ENCODE measurements around the gene EEF2K. TPM values are rescaled to one million over a fixed set of nuclear protein-coding genes. Genes with fewer than 3 reads are reported as not detected.

Gene EEF2K
- polyA plus RNA-seq, 3 donors: 0.85 to 6.5 (median 1.7) TPM

- no peak overlapping the region for H3K27ac ChIP-seq (ENCODE audit: low read depth in 1 of 2, low read length in 2 of 2)
- intact Hi-C loops (cut with micrococcal nuclease): loop anchor here (5.0 to 10.0 kb wide), 2 partner anchors 35 to 637 kb away; partner anchors contain the start of gene IGSF6 (in 2 of the 2)
- no peak for TF ChIP-seq CTCF (IDR thresholded peaks at IDR 0.05)
- 93% methylated on average over 2 of the region's 4 CpGs for WGBS (ENCODE audit: insufficient coverage)
- no peak overlapping the region for H3K4me3 ChIP-seq (replicated peaks in 1 of 3; ENCODE audit: low read depth in 2 of 3, low read length in 3 of 3)
- H3K27me3 ChIP-seq (ENCODE audit: control insufficient read depth in 2 of 2, insufficient read depth in 2 of 2, low read length in 2 of 2): no peaks in the 10 kb centered on the region
- no peaks in the 10 kb centered on the region for H3K36me3 ChIP-seq (replicated peaks in 1 of 2; ENCODE audit: control insufficient read depth in 1 of 2, insufficient read depth in 2 of 2, low read length in 2 of 2)
- no peaks in the 10 kb centered on the region for H4K20me1 ChIP-seq (ENCODE audit: insufficient read depth, low read length)
- H2AFZ ChIP-seq (ENCODE audit: insufficient read depth, low read depth, low read length, poor library complexity, severe bottlenecking): no peak overlapping the region
- H3K9ac ChIP-seq (ENCODE audit: insufficient read depth, low read length, poor library complexity, severe bottlenecking): no peak overlapping the region
- H3K4me1 ChIP-seq (ENCODE audit: control insufficient read depth in 1 of 2, insufficient read depth in 2 of 2, low read length in 2 of 2): peaks cover 8 to 9% of the 10 kb centered on the region in 2 donors
- no peak overlapping the region for H3K4me2 ChIP-seq (replicated peaks; ENCODE audit: extremely low read depth, low read length, poor library complexity, severe bottlenecking)
- no peak overlapping the region for H3K27ac Mint-ChIP-seq
- H3K27me3 Mint-ChIP-seq (ENCODE audit: low read depth in 3 of 3): peaks cover 0 to 4% (median 0%) of the 10 kb centered on the region in 3 donors
- no peaks in the 10 kb centered on the region for H3K9me3 ChIP-seq (replicated peaks in 1 of 2; ENCODE audit: control insufficient read depth in 1 of 2, insufficient read depth in 1 of 2, low read length in 2 of 2)
- H3K4me1 Mint-ChIP-seq: peaks cover 5% of the 10 kb centered on the region
- no peaks in the 10 kb centered on the region for H3K9me3 Mint-ChIP-seq
- no peak for DNase-seq
- no peaks in the 10 kb centered on the region for H3K79me2 ChIP-seq (ENCODE audit: insufficient read depth, low read length)
- H3K36me3 Mint-ChIP-seq: no peaks in the 10 kb centered on the region
- no peak overlapping the region for H3K4me3 Mint-ChIP-seq
These were observed 85.8 kb downstream of the EEF2K start for GRCh38 chr16:22291860-22292318.

- no peaks in the 10 kb centered on the region for H3K9me3 ChIP-seq (replicated peaks in 1 of 2; ENCODE audit: control insufficient read depth in 1 of 2, insufficient read depth in 1 of 2, low read length in 2 of 2)
- H3K4me2 ChIP-seq (replicated peaks; ENCODE audit: extremely low read depth, low read length, poor library complexity, severe bottlenecking): no peak overlapping the region
- H3K9me3 Mint-ChIP-seq: no peaks in the 10 kb centered on the region
- intact Hi-C loops (cut with micrococcal nuclease): loop anchor here (5.0 to 10.0 kb wide), 2 partner anchors 35 to 638 kb away; partner anchors contain the start of gene IGSF6 (in 2 of the 2)
- H4K20me1 ChIP-seq (ENCODE audit: insufficient read depth, low read length): no peaks in the 10 kb centered on the region
- H3K79me2 ChIP-seq (ENCODE audit: insufficient read depth, low read length): peaks cover under 1% of the 10 kb centered on the region
- peaks cover 5% of the 10 kb centered on the region for H3K4me1 Mint-ChIP-seq
- no peak overlapping the region for H2AFZ ChIP-seq (ENCODE audit: insufficient read depth, low read depth, low read length, poor library complexity, severe bottlenecking)
- H3K4me3 Mint-ChIP-seq: no peak overlapping the region
- no peak for DNase-seq
- no peak overlapping the region for H3K27ac ChIP-seq (ENCODE audit: low read depth in 1 of 2, low read length in 2 of 2)
- peaks cover 0 to 4% (median 0%) of the 10 kb centered on the region in 3 donors for H3K27me3 Mint-ChIP-seq (ENCODE audit: low read depth in 3 of 3)
- no peak overlapping the region for H3K27ac Mint-ChIP-seq
- no peak overlapping the region for H3K9ac ChIP-seq (ENCODE audit: insufficient read depth, low read length, poor library complexity, severe bottlenecking)
- H3K36me3 ChIP-seq (replicated peaks in 1 of 2; ENCODE audit: control insufficient read depth in 1 of 2, insufficient read depth in 2 of 2, low read length in 2 of 2): no peaks in the 10 kb centered on the region
- H3K27me3 ChIP-seq (ENCODE audit: control insufficient read depth in 2 of 2, insufficient read depth in 2 of 2, low read length in 2 of 2): no peaks in the 10 kb centered on the region
- no peaks in the 10 kb centered on the region for H3K36me3 Mint-ChIP-seq
- H3K4me1 ChIP-seq (ENCODE audit: control insufficient read depth in 1 of 2, insufficient read depth in 2 of 2, low read length in 2 of 2): peaks cover 8 to 9% of the 10 kb centered on the region in 2 donors
- no peak overlapping the region for H3K4me3 ChIP-seq (replicated peaks in 1 of 3; ENCODE audit: low read depth in 2 of 3, low read length in 3 of 3)
- TF ChIP-seq CTCF (IDR thresholded peaks at IDR 0.05): no peak
These were observed 86.2 kb downstream of the EEF2K start for GRCh38 chr16:22292320-22292719.

Measured in CD14-positive monocyte (primary cell).